HepG2 (cell line): ENCODE data around the gene STK11. TPM values are rescaled to one million over a fixed set of nuclear protein-coding genes. Genes with fewer than 3 reads are reported as not detected.
A peak's percentile ranks its signal among the peaks of the same experiment; 100 is the strongest.

Experiments used
- AGO1 ChIP-seq: fragments of 200-400 bp; formaldehyde crosslinking; IDR thresholded peaks from 2 replicates; pipeline ENCODE4 v1.6.1; 2017; ENCODE audit warnings: mild to moderate bottlenecking, low read depth, low read length, moderate library complexity; ENCODE audit not compliant: poor library complexity, severe bottlenecking
- BRCA1 ChIP-seq: sonication (generic); formaldehyde crosslinking; IDR thresholded peaks from 2 replicates; pipeline ENCODE4 v1.4.0; 2020; ENCODE audit warnings: missing genetic modification reagents
- FOXC1 ChIP-seq: sonication (generic); formaldehyde crosslinking; IDR thresholded peaks from 2 replicates; pipeline ENCODE4 v1.8.0; 2022; ENCODE audit warnings: mild to moderate bottlenecking, missing genetic modification reagents, borderline replicate concordance
- GATAD1 ChIP-seq: IDR thresholded peaks from 2 replicates; pipeline ENCODE4 v1.6.1; 2016; ENCODE audit warnings: missing genetic modification reagents, missing compliant biosample characterization
- NFKB2 ChIP-seq: sonication (generic); formaldehyde crosslinking; IDR thresholded peaks from 2 replicates; pipeline ENCODE4 v1.4.0; 2020; ENCODE audit warnings: missing genetic modification reagents, borderline replicate concordance
- NFKBIZ ChIP-seq: IDR thresholded peaks from 2 replicates; pipeline ENCODE4 v1.6.1; 2018; ENCODE audit warnings: missing genetic modification reagents, missing compliant biosample characterization
- RAD51 ChIP-seq: fragments of 450-650 bp; IDR thresholded peaks from 2 replicates; pipeline ENCODE4 v1.6.1; 2016; ENCODE audit warnings: borderline replicate concordance
- RELA ChIP-seq: sonication (generic); formaldehyde crosslinking; IDR thresholded peaks from 2 replicates; pipeline ENCODE4 v1.4.0; 2020; ENCODE audit warnings: missing genetic modification reagents
- TBP ChIP-seq: sonication (generic); formaldehyde crosslinking; IDR thresholded peaks from 2 replicates; pipeline ENCODE4 v1.5.0; 2020; ENCODE audit warnings: missing genetic modification reagents
- TCF12 ChIP-seq, 2 experiments: fragments of 450-650 bp in 1 of 2; sonication (generic) in 1 of 2; formaldehyde crosslinking in 1 of 2; IDR thresholded peaks; 2 replicates each; pipeline versions ENCODE4 v1.6.1 to v1.8.0; 2017 to 2022; ENCODE audit warnings: antibody characterized with exemption in 1 of 2, mild to moderate bottlenecking in 1 of 2, missing genetic modification reagents in 1 of 2, moderate library complexity in 1 of 2
- ZFP62 ChIP-seq: sonication (generic); formaldehyde crosslinking; IDR thresholded peaks from 2 replicates; pipeline ENCODE4 v1.4.0; 2020; ENCODE audit warnings: missing genetic modification reagents
- ZNF225 ChIP-seq: sonication (generic); formaldehyde crosslinking; IDR thresholded peaks from 2 replicates; pipeline ENCODE4 v1.4.0; 2020; ENCODE audit warnings: mild to moderate bottlenecking, missing genetic modification reagents
- ZNF253 ChIP-seq: sonication (generic); formaldehyde crosslinking; IDR thresholded peaks from 2 replicates; pipeline ENCODE4 v1.8.0; 2022; ENCODE audit warnings: mild to moderate bottlenecking, missing genetic modification reagents, borderline replicate concordance
- ZNF292 ChIP-seq: sonication (generic); formaldehyde crosslinking; IDR thresholded peaks from 2 replicates; pipeline ENCODE4 v1.8.1; 2022; ENCODE audit warnings: mild to moderate bottlenecking, low read depth, missing genetic modification reagents, borderline replicate concordance
- ZNF547 ChIP-seq: sonication (generic); formaldehyde crosslinking; IDR thresholded peaks from 2 replicates; pipeline ENCODE4 v1.5.1; 2020; ENCODE audit warnings: mild to moderate bottlenecking, missing genetic modification reagents
- ZNF569 ChIP-seq: sonication (generic); formaldehyde crosslinking; IDR thresholded peaks from 2 replicates; pipeline ENCODE4 v1.5.0; 2020; ENCODE audit warnings: mild to moderate bottlenecking, missing genetic modification reagents, moderate library complexity, borderline replicate concordance
- ZSCAN9 ChIP-seq: IDR thresholded peaks from 2 replicates; pipeline ENCODE4 v1.6.1; 2016; ENCODE audit warnings: borderline replicate concordance
- polyA plus RNA-seq, 8 experiments: library from polyadenylated mRNA; depleted of rRNA in 3 of 8; stranded (reverse) in 7 of 8; unstranded in 1 of 8; fragments of >200 nt; fragmentation: Illumina TruSeq in 4 of 8; extraction: Trizol in 4 of 8; gene quantifications; 2 replicates each; pipeline versions ENCODE4 v1.2.1 to v1.2.3, GENCODE V29; 2011 to 2016; ENCODE audit warnings: low read depth in 4 of 8, missing spikeins in 1 of 8, mixed read lengths in 1 of 8; ENCODE audit not compliant: insufficient read depth in 1 of 8
- total RNA-seq, 5 experiments: library from RNA; depleted of rRNA; stranded (reverse); fragments of >200 nt; fragmentation: Illumina TruSeq; extraction: Trizol; gene quantifications; 2 replicates each; pipeline ENCODE4 v1.2.3, GENCODE V29; 2016; ENCODE audit warnings: low read depth in 1 of 5
- TF ChIP-seq, protein P1 (sequence below): IDR thresholded peaks from 2 replicates; pipeline ENCODE4 v1.6.1; 2018; ENCODE audit warnings: missing genetic modification reagents, mild to moderate bottlenecking, missing compliant biosample characterization
- TF ChIP-seq, protein P2 (sequence below): IDR thresholded peaks from 2 replicates; pipeline ENCODE4 v1.6.1; 2018; ENCODE audit warnings: missing genetic modification reagents
- TF ChIP-seq, protein P3 (sequence below): sonication (generic); formaldehyde crosslinking; IDR thresholded peaks from 2 replicates; pipeline ENCODE4 v1.9.0; 2022; ENCODE audit warnings: low read depth, missing genetic modification reagents
- TF ChIP-seq, protein P4 (sequence below): sonication (generic); formaldehyde crosslinking; IDR thresholded peaks from 2 replicates; pipeline ENCODE4 v1.4.0; 2020; ENCODE audit warnings: missing genetic modification reagents

Gene STK11
- total and polyA plus RNA-seq, 2 of the 13 experiments (the other 11 are each of a cell fraction or from before 2014, with no cell fraction given): 27.5 to 43.6 TPM

DNA sequence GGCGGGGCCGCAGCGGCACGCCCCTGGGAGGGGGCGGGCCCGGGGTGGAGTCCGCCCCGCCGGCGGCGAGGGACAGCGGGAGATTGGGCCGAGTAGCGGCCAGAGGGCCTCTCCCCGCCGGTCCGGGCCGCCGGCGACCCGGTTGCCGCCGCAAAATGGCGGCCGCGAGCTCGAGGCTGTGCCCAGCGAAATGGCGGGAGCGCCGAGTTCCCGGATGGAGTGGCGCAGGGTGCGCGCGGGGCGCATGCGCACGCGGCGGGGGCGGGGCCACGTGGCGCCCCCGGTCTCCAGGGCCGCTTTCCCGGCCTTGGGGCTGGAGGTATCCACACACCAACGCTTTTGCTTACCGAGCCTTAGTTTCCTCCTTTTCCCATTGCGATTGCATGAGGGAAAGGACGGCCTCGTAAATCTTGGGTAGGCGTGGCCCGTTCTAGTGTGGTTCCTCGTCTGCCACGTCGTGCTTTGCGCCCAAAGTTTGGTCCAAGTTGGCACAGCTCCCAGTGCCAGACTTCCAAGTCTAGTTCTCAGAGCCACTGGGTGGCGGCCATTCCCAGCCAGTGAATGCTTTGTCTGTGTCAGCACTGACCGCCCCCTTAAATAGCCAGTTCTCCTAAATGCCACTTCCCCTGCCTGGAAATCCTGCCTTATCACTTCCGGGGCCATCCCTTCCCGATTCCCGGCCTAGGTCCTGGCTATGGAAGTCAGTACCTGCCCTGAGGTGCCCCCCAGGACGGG is 64.1 kb downstream of the STK11 start (continued):
- TF ChIP-seq NFKB2 (CRISPR knock-in tag): peak; percentile 6; the same call in 1 of the 2 replicates
- TF ChIP-seq, protein P1, sequence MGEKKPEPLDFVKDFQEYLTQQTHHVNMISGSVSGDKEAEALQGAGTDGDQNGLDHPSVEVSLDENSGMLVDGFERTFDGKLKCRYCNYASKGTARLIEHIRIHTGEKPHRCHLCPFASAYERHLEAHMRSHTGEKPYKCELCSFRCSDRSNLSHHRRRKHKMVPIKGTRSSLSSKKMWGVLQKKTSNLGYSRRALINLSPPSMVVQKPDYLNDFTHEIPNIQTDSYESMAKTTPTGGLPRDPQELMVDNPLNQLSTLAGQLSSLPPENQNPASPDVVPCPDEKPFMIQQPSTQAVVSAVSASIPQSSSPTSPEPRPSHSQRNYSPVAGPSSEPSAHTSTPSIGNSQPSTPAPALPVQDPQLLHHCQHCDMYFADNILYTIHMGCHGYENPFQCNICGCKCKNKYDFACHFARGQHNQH (CRISPR knock-in tag): no peak
- TF ChIP-seq ZNF292: no peak
- TF ChIP-seq RAD51: no peak
- no peak; the same call in 1 of the 2 replicates for TF ChIP-seq GATAD1 (CRISPR knock-in tag)
- TF ChIP-seq, protein P2, sequence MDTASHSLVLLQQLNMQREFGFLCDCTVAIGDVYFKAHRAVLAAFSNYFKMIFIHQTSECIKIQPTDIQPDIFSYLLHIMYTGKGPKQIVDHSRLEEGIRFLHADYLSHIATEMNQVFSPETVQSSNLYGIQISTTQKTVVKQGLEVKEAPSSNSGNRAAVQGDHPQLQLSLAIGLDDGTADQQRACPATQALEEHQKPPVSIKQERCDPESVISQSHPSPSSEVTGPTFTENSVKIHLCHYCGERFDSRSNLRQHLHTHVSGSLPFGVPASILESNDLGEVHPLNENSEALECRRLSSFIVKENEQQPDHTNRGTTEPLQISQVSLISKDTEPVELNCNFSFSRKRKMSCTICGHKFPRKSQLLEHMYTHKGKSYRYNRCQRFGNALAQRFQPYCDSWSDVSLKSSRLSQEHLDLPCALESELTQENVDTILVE: peak; percentile 7; the same call in 1 of the 2 replicates
- no peak for TF ChIP-seq ZNF547 (CRISPR knock-in tag)
- TF ChIP-seq BRCA1 (CRISPR knock-in tag): no peak
- no peak for TF ChIP-seq TCF12 (IDR thresholded peaks at IDR 0.05)
- no peak; the same call in 1 of the 2 replicates for TF ChIP-seq TCF12 (CRISPR knock-in tag; IDR thresholded peaks at IDR 0.05)
- TF ChIP-seq TBP (CRISPR knock-in tag): no peak
- peak; percentile 33; the same call in 1 of the 2 replicates for TF ChIP-seq NFKBIZ (CRISPR knock-in tag)
- peak; percentile 86; the same call in 1 of the 2 replicates for TF ChIP-seq FOXC1 (CRISPR knock-in tag)
- TF ChIP-seq ZNF253 (CRISPR knock-in tag): no peak
- TF ChIP-seq, protein P3, sequence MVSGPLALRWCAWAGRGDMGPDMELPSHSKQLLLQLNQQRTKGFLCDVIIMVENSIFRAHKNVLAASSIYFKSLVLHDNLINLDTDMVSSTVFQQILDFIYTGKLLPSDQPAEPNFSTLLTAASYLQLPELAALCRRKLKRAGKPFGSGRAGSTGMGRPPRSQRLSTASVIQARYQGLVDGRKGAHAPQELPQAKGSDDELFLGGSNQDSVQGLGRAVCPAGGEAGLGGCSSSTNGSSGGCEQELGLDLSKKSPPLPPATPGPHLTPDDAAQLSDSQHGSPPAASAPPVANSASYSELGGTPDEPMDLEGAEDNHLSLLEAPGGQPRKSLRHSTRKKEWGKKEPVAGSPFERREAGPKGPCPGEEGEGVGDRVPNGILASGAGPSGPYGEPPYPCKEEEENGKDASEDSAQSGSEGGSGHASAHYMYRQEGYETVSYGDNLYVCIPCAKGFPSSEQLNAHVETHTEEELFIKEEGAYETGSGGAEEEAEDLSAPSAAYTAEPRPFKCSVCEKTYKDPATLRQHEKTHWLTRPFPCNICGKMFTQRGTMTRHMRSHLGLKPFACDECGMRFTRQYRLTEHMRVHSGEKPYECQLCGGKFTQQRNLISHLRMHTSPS: no peak
- TF ChIP-seq RELA (CRISPR knock-in tag): no peak
- TF ChIP-seq ZNF225: 0 out of 2 replicates have a peak, but pooled peaks have one; percentile 10
- TF ChIP-seq ZNF569 (CRISPR knock-in tag): no peak
- TF ChIP-seq, protein P4, sequence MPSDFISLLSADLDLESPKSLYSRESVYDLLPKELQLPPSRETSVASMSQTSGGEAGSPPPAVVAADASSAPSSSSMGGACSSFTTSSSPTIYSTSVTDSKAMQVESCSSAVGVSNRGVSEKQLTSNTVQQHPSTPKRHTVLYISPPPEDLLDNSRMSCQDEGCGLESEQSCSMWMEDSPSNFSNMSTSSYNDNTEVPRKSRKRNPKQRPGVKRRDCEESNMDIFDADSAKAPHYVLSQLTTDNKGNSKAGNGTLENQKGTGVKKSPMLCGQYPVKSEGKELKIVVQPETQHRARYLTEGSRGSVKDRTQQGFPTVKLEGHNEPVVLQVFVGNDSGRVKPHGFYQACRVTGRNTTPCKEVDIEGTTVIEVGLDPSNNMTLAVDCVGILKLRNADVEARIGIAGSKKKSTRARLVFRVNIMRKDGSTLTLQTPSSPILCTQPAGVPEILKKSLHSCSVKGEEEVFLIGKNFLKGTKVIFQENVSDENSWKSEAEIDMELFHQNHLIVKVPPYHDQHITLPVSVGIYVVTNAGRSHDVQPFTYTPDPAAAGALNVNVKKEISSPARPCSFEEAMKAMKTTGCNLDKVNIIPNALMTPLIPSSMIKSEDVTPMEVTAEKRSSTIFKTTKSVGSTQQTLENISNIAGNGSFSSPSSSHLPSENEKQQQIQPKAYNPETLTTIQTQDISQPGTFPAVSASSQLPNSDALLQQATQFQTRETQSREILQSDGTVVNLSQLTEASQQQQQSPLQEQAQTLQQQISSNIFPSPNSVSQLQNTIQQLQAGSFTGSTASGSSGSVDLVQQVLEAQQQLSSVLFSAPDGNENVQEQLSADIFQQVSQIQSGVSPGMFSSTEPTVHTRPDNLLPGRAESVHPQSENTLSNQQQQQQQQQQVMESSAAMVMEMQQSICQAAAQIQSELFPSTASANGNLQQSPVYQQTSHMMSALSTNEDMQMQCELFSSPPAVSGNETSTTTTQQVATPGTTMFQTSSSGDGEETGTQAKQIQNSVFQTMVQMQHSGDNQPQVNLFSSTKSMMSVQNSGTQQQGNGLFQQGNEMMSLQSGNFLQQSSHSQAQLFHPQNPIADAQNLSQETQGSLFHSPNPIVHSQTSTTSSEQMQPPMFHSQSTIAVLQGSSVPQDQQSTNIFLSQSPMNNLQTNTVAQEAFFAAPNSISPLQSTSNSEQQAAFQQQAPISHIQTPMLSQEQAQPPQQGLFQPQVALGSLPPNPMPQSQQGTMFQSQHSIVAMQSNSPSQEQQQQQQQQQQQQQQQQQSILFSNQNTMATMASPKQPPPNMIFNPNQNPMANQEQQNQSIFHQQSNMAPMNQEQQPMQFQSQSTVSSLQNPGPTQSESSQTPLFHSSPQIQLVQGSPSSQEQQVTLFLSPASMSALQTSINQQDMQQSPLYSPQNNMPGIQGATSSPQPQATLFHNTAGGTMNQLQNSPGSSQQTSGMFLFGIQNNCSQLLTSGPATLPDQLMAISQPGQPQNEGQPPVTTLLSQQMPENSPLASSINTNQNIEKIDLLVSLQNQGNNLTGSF: no peak
- no peak for TF ChIP-seq ZSCAN9
- TF ChIP-seq ZFP62 (CRISPR knock-in tag): no peak
- TF ChIP-seq AGO1: peak; percentile 20
